ENCODE results near the gene SRSF1.

GRCh38 chr17:57985675-57985974, 21.4 kb downstream of the SRSF1 start:
- TF ChIP-seq CTCF (IDR thresholded peaks at IDR 0.05), result no peak
- TF ChIP-seq POLR2AphosphoS5 (IDR thresholded peaks at IDR 0.05), result peak in 2 of 4 donors; percentile 50 to 56
- no peak for TF ChIP-seq POLR2A (IDR thresholded peaks at IDR 0.05)

Measured in sigmoid colon (tissue), 4 donors.